Sigmoid colon (tissue), 4 donors: ENCODE results near the gene PRICKLE3.

Experiments
- EP300 ChIP-seq, 4 donors: sonication (generic); formaldehyde crosslinking; IDR thresholded peaks; one replicate each; pipeline ENCODE4 v1.6.1; 2017; ENCODE audit warnings: antibody characterized with exemption in 4 of 4
- POLR2A ChIP-seq, 2 donors: fragments of 450-650 bp; IDR thresholded peaks; one replicate each; pipeline ENCODE4 v1.6.1; 2016; ENCODE audit warnings: antibody characterized with exemption in 2 of 2, mild to moderate bottlenecking in 2 of 2, moderate library complexity in 2 of 2

GRCh38 chrX:49210406-49210805 lies 24.2 kb upstream of the PRICKLE3 start:
- TF ChIP-seq EP300 (IDR thresholded peaks at IDR 0.05) = no peak
- no peak for TF ChIP-seq POLR2A (IDR thresholded peaks at IDR 0.05)
